ENCODE measurements around the gene RARG. TPM values are rescaled to one million over a fixed set of nuclear protein-coding genes. Genes with fewer than 3 reads are reported as not detected.

RARG gene
- total and polyA plus RNA-seq, 7 donors, result 3.7 to 10.8 (median 6.2) TPM

DNA sequence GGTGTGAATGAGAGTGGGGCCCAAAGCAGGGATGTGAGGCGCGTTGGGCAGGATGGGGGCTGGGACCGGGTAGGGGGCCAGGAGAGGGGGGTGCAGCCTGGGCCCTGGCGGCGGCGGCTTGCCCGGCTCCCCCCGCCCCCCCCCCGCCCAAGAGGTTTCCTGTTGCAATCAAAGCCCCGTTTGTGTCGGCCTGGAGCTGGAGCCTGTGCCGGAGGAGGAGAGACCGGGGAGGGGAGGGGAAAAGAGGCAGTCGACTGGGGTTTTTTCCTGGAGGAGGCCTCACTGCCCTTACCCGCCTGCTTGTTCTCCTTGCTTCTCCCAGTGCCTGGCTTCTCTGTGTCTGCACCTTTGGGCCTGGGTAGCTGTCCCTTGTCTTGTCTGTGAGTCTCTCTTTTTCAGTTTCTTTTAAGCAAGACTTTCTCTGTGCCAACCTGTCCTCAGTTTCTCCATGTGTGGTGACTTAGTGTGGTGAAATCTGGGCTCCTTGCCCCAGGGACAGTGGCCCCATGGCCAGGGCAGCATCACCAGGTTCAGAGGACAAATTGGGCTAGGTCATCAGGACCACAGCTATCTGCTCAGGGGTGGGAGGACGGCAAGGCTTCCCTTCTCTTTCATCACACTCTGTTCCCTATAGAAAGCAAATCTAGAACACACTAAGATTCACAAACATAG is 8.5 kb downstream of the RARG start:
- no peak for ATAC-seq
- 32 to 52% (median 39%) methylated on average over 8 to 16 of the region's 16 CpGs for WGBS, 3 donors
- Histone ChIP-seq H3K27me3 (ENCODE audit: insufficient read depth in 3 of 3, low read length in 2 of 3) (no peaks in the 10 kb centered on the region), H3K36me3 (ENCODE audit: insufficient read depth in 1 of 2, low read depth in 1 of 2) (no peaks in the 10 kb centered on the region), H3K9me3 (no peaks in the 10 kb centered on the region), H3K27ac (peak overlapping the region; percentile 46), H3K4me3 (no peak overlapping the region), H3K4me1 (peaks cover 20% of the 10 kb centered on the region)
- intact Hi-C loops (cut with DNase I), result loop anchor here in 1 of 2 donors (5.0 kb wide), 1 partner anchor 229 kb away; the partner anchor contains the start of gene PCBP2
- TF ChIP-seq, protein P1, sequence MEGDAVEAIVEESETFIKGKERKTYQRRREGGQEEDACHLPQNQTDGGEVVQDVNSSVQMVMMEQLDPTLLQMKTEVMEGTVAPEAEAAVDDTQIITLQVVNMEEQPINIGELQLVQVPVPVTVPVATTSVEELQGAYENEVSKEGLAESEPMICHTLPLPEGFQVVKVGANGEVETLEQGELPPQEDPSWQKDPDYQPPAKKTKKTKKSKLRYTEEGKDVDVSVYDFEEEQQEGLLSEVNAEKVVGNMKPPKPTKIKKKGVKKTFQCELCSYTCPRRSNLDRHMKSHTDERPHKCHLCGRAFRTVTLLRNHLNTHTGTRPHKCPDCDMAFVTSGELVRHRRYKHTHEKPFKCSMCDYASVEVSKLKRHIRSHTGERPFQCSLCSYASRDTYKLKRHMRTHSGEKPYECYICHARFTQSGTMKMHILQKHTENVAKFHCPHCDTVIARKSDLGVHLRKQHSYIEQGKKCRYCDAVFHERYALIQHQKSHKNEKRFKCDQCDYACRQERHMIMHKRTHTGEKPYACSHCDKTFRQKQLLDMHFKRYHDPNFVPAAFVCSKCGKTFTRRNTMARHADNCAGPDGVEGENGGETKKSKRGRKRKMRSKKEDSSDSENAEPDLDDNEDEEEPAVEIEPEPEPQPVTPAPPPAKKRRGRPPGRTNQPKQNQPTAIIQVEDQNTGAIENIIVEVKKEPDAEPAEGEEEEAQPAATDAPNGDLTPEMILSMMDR (IDR thresholded peaks at IDR 0.05), result no peak
- DNase-seq, result peak in 1 of 2 donors; percentile 78

DNA sequence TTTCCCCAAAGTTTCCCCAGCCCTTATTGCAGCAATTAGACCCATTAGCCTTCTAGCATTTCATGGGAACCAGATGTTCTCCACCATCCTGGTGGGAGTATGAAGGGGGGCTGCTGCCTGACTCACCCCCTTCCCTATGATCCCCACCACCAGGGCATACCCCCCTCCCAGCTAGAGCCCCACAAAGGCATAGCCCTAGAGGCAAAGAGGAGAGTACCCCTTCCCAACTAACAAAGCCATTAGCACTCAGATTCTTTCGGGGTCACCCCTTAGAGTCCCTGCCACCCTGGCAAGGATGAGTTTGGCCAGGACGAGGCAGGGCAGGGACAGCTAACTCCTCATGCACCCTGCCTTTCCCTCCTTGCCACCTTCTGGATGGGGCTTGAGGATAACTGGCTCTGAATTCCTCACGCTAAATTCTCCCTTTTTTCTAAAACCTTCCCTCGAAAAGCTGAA is 9.2 kb downstream of the RARG start:
- peak overlapping the region; percentile 93 for H3K27ac ChIP-seq
- H3K9me3 ChIP-seq, result no peaks in the 10 kb centered on the region
- intact Hi-C loops (cut with DNase I), result loop anchor here in 1 of 2 donors (5.0 kb wide), 1 partner anchor 229 kb away; the partner anchor contains the start of gene PCBP2
- TF ChIP-seq, protein P1 (IDR thresholded peaks at IDR 0.05), result no peak
- no peaks in the 10 kb centered on the region for H3K27me3 ChIP-seq (ENCODE audit: insufficient read depth in 3 of 3, low read length in 2 of 3)
- 53 to 64% (median 63%) methylated on average over 4 of the region's 4 CpGs for WGBS, 3 donors
- no peak overlapping the region for H3K4me3 ChIP-seq
- no peak for ATAC-seq
- DNase-seq, result peak in 1 of 2 donors; percentile 28
- H3K36me3 ChIP-seq (ENCODE audit: insufficient read depth in 1 of 2, low read depth in 1 of 2), result no peaks in the 10 kb centered on the region
- H3K4me1 ChIP-seq, result peaks cover 26% of the 10 kb centered on the region

DNA sequence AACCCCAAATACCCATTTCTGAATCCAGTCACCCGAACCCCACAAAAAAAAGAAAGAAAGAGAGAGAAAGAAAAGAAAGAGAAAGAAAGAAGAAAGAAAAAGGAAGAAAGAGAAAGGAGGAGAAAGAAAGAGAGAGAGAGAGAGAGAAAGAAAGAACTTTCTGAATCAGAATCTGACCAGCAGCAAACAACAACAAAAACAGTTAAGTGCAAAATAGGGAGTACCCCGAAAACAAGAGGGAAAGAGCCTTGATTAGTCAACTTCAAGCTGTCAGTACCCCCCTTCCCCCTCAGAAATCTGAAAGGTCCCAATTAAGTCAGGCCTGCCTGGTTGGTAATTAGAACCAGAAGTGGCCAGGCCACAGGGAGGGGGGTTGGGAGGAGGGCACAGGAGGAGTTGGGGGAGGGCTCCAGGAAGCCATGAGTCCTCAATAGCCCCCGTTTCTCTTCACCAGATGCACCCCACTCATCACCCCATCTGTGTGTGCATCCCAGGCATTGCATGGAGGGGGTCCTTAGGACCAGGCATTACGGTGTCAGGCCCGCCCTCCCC is 9.8 kb downstream of the RARG start:
- TF ChIP-seq, protein P1 (IDR thresholded peaks at IDR 0.05), result no peak
- peak overlapping the region; percentile 71 for H3K4me3 ChIP-seq
- no peaks in the 10 kb centered on the region for H3K27me3 ChIP-seq (ENCODE audit: insufficient read depth in 3 of 3, low read length in 2 of 3)
- H3K36me3 ChIP-seq (ENCODE audit: insufficient read depth in 1 of 2, low read depth in 1 of 2), result no peaks in the 10 kb centered on the region
- no peak for DNase-seq
- intact Hi-C loops (cut with DNase I), result loop anchor here in 1 of 2 donors (5.0 kb wide), 1 partner anchor 230 kb away; the partner anchor contains the start of gene PCBP2
- ATAC-seq, result no peak
- no peaks in the 10 kb centered on the region for H3K9me3 ChIP-seq
- peak overlapping the region; percentile 93 for H3K27ac ChIP-seq
- peaks cover 32% of the 10 kb centered on the region for H3K4me1 ChIP-seq
- 37 to 57% (median 49%) methylated on average over 5 of the region's 5 CpGs for WGBS, 3 donors

DNA sequence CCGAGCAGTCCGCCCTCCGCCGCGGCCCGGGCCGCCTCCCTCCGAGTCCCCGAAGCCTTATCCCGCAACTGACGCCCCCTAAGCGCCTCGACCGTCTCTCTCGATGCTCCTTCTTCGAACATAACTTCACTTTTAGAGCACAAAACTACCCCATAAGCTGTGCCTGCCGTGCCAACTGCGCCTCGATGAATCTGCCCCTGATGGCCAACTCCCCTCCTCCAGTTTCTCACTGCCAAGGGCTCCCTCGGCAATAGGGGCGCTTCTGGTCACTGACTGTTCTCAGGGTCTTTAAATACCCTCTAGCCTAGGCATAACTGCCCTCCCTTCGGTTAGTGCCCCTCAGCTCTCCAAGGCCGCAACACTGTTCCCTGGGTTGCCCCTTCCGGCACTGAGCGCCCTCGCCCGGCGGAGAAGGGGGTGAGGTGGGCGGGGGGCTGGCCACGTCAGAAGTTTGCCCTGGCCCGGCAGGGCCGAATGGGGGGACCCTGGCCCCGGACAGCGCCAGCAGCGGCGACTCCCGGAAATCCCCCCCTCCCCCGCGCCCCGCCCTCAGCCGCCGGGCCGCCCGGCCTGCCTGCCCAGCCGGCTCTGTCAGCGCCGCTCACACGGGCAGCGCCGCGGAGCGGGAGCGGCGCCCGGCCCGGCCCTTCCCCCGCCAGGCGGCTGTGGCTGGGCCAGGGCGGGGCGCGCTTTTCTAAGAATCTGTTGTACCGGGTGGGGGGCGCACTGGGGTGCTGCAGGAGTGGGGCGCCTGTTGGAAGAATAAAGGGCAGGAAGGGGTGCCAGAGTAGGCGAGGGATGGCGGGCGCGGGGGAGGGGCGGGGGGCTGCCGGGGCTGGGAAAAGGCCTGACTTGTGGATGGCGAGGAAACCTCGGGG is 10.6 kb downstream of the RARG start:
- intact Hi-C loops (cut with DNase I), result loop anchor here (1.0 to 5.0 kb wide), 3 partner anchors 30 to 231 kb away; partner anchors contain the start of gene PCBP2 (in 1 of the 2)
- Histone ChIP-seq H3K27me3 (ENCODE audit: insufficient read depth in 3 of 3, low read length in 2 of 3) (no peaks in the 10 kb centered on the region), H3K4me3 (peak overlapping the region; percentile 71), H3K27ac (peak overlapping the region; percentile 93), H3K4me1 (peaks cover 35% of the 10 kb centered on the region), H3K9me3 (no peaks in the 10 kb centered on the region), H3K36me3 (ENCODE audit: insufficient read depth in 1 of 2, low read depth in 1 of 2) (no peaks in the 10 kb centered on the region)
- DNase-seq (peak; percentile 81 to 89), ATAC-seq (peak; percentile 70 to 78 (median 75))
- TF ChIP-seq, protein P1 (IDR thresholded peaks at IDR 0.05), result no peak
- WGBS, 3 donors, result 1 to 2% (median 1%) methylated on average over 55 to 72 of the region's 72 CpGs
